Right atrium auricular region (tissue), 2 donors: Measurements from ENCODE around the gene RUNX3. TPM values are rescaled to one million over a fixed set of nuclear protein-coding genes. Genes with fewer than 3 reads are reported as not detected.

Experiments
- DNase-seq: peaks from one replicate; pipeline ENCODE4 v3.0.0-alpha.2; 2019; ENCODE audit warnings: low spot score
- H3K27ac ChIP-seq, 2 donors: fragments of 200-600 bp; sonication (generic); 1 replicate in 1 of 2; 2 replicates in 1 of 2; pipeline ENCODE4 v1.5.1; 2016 to 2019
- H3K27me3 ChIP-seq, 2 donors: fragments of 200-600 bp; sonication (generic); one replicate each; pipeline versions ENCODE4 v1.5.1 to v1.6.0; 2017 to 2019
- H3K36me3 ChIP-seq: fragments of 200-600 bp; sonication (generic); one replicate; pipeline ENCODE4 v1.5.1; 2016
- H3K4me1 ChIP-seq, 2 donors: fragments of 200-600 bp; sonication (generic); one replicate each; pipeline versions ENCODE4 v1.5.1 to v1.6.0; 2017 to 2019
- H3K4me3 ChIP-seq, 2 donors: fragments of 200-600 bp; sonication (generic); 1 replicate in 1 of 2; 2 replicates in 1 of 2; pipeline ENCODE4 v1.5.1; 2017 to 2019; ENCODE audit warnings: mild to moderate bottlenecking in 1 of 2, moderate library complexity in 1 of 2
- H3K9me3 ChIP-seq, 2 donors: fragments of 200-600 bp; sonication (generic); one replicate each; pipeline ENCODE4 v1.5.1; 2019
- CTCF ChIP-seq, 2 donors: fragments of 200-600 bp; sonication (generic); IDR thresholded peaks; one replicate each; pipeline ENCODE4 v1.5.1; 2019; ENCODE audit warnings: antibody characterized with exemption in 2 of 2
- total RNA-seq, 2 donors: library from RNA; depleted of rRNA; stranded (reverse); fragments of >200 nt; gene quantifications; one replicate each; pipeline ENCODE4 v1.1.0, GENCODE V29; 2016

RUNX3 gene
- total RNA-seq, 2 donors from 2014 or later, result 0.48 to 2.3 TPM

DNA sequence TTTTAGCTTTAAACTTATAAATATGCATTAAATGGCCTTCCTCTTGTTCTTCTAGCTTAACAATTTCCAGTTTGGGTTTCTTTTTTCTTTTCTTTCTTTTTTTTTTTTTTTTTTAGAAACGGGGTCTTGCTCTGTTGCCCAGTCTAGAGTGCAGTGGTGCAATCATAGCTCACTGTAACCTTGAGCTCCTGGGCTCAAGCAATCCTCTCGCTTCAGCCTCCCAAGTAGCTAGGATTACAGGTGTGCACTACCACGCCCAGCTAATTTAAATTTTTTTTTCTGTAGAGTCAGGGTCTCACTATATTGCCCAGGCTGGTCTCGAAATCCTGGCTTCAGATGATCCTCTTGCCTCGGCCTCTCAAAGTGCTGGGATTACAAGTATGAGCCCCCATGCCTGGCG lies 37.9 kb upstream of the RUNX3 start:
- Histone ChIP-seq H3K9me3 (no peaks in the 10 kb centered on the region), H3K36me3 (no peaks in the 10 kb centered on the region), H3K27me3 (no peaks in the 10 kb centered on the region), H3K4me3 (no peak overlapping the region), H3K27ac (no peak overlapping the region), H3K4me1 (no peaks in the 10 kb centered on the region)
- no peak for TF ChIP-seq CTCF (IDR thresholded peaks at IDR 0.05)
- DNase-seq, result no peak

DNA sequence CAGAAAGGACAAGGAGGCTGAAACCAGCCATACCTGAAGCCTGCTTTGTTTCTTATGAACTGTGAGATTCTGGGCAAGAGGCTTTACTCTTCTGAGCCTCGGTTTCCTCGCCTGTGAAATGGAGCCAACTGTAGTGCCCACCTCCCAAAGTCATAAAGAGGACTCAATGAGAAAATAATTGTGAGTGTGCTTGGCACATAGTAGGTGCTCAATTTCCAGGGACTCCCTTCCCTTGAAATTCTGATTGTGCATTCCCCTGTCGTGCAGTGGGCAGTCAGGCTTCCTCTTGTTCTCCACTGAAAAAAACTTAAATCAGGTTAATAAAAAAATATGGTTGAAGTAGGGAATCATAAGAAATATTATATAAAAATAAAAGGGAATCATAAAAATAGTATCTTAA lies 37.5 kb upstream of the RUNX3 start:
- Histone ChIP-seq H3K27me3 (no peaks in the 10 kb centered on the region), H3K4me3 (no peak overlapping the region), H3K4me1 (no peaks in the 10 kb centered on the region), H3K36me3 (no peaks in the 10 kb centered on the region), H3K9me3 (no peaks in the 10 kb centered on the region), H3K27ac (no peak overlapping the region)
- TF ChIP-seq CTCF (IDR thresholded peaks at IDR 0.05), result no peak
- no peak for DNase-seq

- Histone ChIP-seq H3K27me3 (no peaks in the 10 kb centered on the region), H3K36me3 (no peaks in the 10 kb centered on the region)
- TF ChIP-seq CTCF (IDR thresholded peaks at IDR 0.05), result no peak
Measured at GRCh38 chr1:24966724-24967346, 36.8 kb upstream of the RUNX3 start.

DNA sequence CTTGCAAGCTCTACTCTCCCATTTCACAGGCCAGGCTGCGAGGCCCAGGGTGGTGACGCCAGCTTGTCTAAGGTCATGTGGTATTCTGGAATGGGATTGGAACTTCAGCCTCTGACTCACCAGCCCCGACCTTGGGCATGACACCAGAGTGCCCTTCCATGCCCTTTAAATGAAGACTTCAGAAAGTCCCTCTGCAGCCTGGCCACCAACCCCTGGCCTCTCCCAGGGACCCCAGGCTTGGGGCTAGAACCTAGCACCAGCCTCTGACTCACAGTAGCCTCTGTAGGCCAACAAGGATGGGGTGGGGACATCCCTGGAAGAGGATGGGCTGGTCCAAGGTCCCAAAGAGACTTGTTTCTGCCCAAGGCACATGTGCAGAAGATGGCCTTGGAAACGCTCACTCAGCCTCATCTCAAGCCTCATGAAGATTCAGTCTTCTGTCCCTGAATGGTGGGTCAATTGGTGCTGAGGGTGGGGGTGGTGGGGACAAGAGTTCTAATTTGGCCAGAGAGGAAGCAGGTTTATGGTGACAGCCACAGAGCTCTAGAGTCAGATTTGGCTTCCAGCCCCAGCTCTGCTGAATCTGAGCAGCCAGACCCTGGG lies 36.1 kb upstream of the RUNX3 start:
- Histone ChIP-seq H3K9me3 (no peaks in the 10 kb centered on the region), H3K27me3 (no peaks in the 10 kb centered on the region), H3K36me3 (no peaks in the 10 kb centered on the region), H3K4me3 (no peak overlapping the region), H3K4me1 (no peaks in the 10 kb centered on the region), H3K27ac (no peak overlapping the region)
- TF ChIP-seq CTCF (IDR thresholded peaks at IDR 0.05), result no peak
- no peak for DNase-seq

More at GRCh38 chr1:24966724-24967346, 36.8 kb upstream of the RUNX3 start:
- Histone ChIP-seq H3K27ac (no peak overlapping the region), H3K4me1 (no peaks in the 10 kb centered on the region), H3K4me3 (no peak overlapping the region), H3K9me3 (no peaks in the 10 kb centered on the region)
- no peak for DNase-seq

GRCh38 chr1:24965571-24965930 lies 35.5 kb upstream of the RUNX3 start:
- Histone ChIP-seq H3K4me3 (no peak overlapping the region), H3K9me3 (no peaks in the 10 kb centered on the region), H3K36me3 (no peaks in the 10 kb centered on the region), H3K27ac (no peak overlapping the region), H3K27me3 (no peaks in the 10 kb centered on the region), H3K4me1 (no peaks in the 10 kb centered on the region)
- no peak for TF ChIP-seq CTCF (IDR thresholded peaks at IDR 0.05)
- no peak for DNase-seq
